HepG2 (cell line): ENCODE data around the gene ARMH1. TPM values are rescaled to one million over a fixed set of nuclear protein-coding genes. Genes with fewer than 3 reads are reported as not detected.
A peak's percentile ranks its signal among the peaks of the same experiment; 100 is the strongest.

Source experiments
- HHEX ChIP-seq: IDR thresholded peaks from 2 replicates; pipeline ENCODE4 v1.6.1; 2016; ENCODE audit warnings: control low read depth
- HMGXB3 ChIP-seq: sonication (generic); formaldehyde crosslinking; IDR thresholded peaks from 2 replicates; pipeline ENCODE4 v1.4.0; 2020; ENCODE audit warnings: missing genetic modification reagents, borderline replicate concordance
- PPARG ChIP-seq: conservative IDR thresholded peaks from 2 replicates; pipeline ENCODE4 v1.6.1; 2016; ENCODE audit warnings: missing biosample characterization, missing genetic modification reagents
- RXRB ChIP-seq: IDR thresholded peaks from 2 replicates; pipeline ENCODE4 v1.6.1; 2016; ENCODE audit warnings: borderline replicate concordance, missing genetic modification reagents, missing compliant biosample characterization
- SALL2 ChIP-seq: sonication (generic); formaldehyde crosslinking; IDR thresholded peaks from 2 replicates; pipeline ENCODE4 v1.8.1; 2023; ENCODE audit warnings: mild to moderate bottlenecking, missing genetic modification reagents, inconsistent platforms
- TFDP2 ChIP-seq: sonication (generic); formaldehyde crosslinking; IDR thresholded peaks from 2 replicates; pipeline ENCODE4 v1.4.0; 2020; ENCODE audit warnings: missing genetic modification reagents
- ZKSCAN5 ChIP-seq: sonication (generic); formaldehyde crosslinking; IDR thresholded peaks from 2 replicates; pipeline ENCODE4 v1.5.1; 2020; ENCODE audit warnings: mild to moderate bottlenecking, missing genetic modification reagents
- ZNF318 ChIP-seq: sonication (generic); formaldehyde crosslinking; IDR thresholded peaks from 2 replicates; pipeline ENCODE4 v1.4.0; 2020; ENCODE audit warnings: mild to moderate bottlenecking, missing genetic modification reagents
- ZNF607 ChIP-seq: sonication (generic); formaldehyde crosslinking; IDR thresholded peaks from 2 replicates; pipeline ENCODE4 v1.5.1; 2020; ENCODE audit warnings: missing genetic modification reagents, mild to moderate bottlenecking, borderline replicate concordance
- ZNF761 ChIP-seq: sonication (generic); formaldehyde crosslinking; conservative IDR thresholded peaks from 2 replicates; pipeline ENCODE4 v1.4.0; 2020; ENCODE audit warnings: mild to moderate bottlenecking, missing genetic modification reagents
- ZNF766 ChIP-seq: sonication (generic); formaldehyde crosslinking; IDR thresholded peaks from 2 replicates; pipeline ENCODE4 v1.5.0; 2020; ENCODE audit warnings: missing genetic modification reagents, borderline replicate concordance
- ZNF782 ChIP-seq: sonication (generic); formaldehyde crosslinking; IDR thresholded peaks from 2 replicates; pipeline ENCODE4 v1.4.0; 2020; ENCODE audit warnings: missing genetic modification reagents, mild to moderate bottlenecking, borderline replicate concordance
- ZNF891 ChIP-seq: sonication (generic); formaldehyde crosslinking; IDR thresholded peaks from 2 replicates; pipeline ENCODE4 v1.5.0; 2020; ENCODE audit warnings: mild to moderate bottlenecking, missing genetic modification reagents
- polyA plus RNA-seq, 8 experiments: library from polyadenylated mRNA; depleted of rRNA in 3 of 8; stranded (reverse) in 7 of 8; unstranded in 1 of 8; fragments of >200 nt; fragmentation: Illumina TruSeq in 4 of 8; extraction: Trizol in 4 of 8; gene quantifications; 2 replicates each; pipeline versions ENCODE4 v1.2.1 to v1.2.3, GENCODE V29; 2011 to 2016; ENCODE audit warnings: low read depth in 4 of 8, missing spikeins in 1 of 8, mixed read lengths in 1 of 8; ENCODE audit not compliant: insufficient read depth in 1 of 8
- total RNA-seq, 5 experiments: library from RNA; depleted of rRNA; stranded (reverse); fragments of >200 nt; fragmentation: Illumina TruSeq; extraction: Trizol; gene quantifications; 2 replicates each; pipeline ENCODE4 v1.2.3, GENCODE V29; 2016; ENCODE audit warnings: low read depth in 1 of 5

Gene ARMH1
- total and polyA plus RNA-seq, 2 of the 13 experiments (the other 11 are each of a cell fraction or from before 2014, with no cell fraction given), result 0.69 TPM; not detected in 1

- TF ChIP-seq ZNF782 (CRISPR knock-in tag) (no peak), SALL2 (no peak), HHEX (CRISPR knock-in tag) (no peak), PPARG (CRISPR knock-in tag) (peak; percentile 99), ZKSCAN5 (CRISPR knock-in tag) (no peak), ZNF761 (CRISPR knock-in tag) (peak; percentile 85), ZNF766 (CRISPR knock-in tag) (peak; percentile 52; the same call in 1 of the 2 replicates), ZNF891 (CRISPR knock-in tag) (peak; percentile 36; the same call in 1 of the 2 replicates), TFDP2 (CRISPR knock-in tag) (0 out of 2 replicates have a peak, but pooled peaks have one; percentile 40), ZNF318 (CRISPR knock-in tag) (no peak), HMGXB3 (CRISPR knock-in tag) (peak; percentile 87; the same call in 1 of the 2 replicates), ZNF607 (CRISPR knock-in tag) (no peak), RXRB (peak; percentile 93)
These were observed at the start of gene ARMH1, which contains the start of gene TMEM53 (continued) for GRCh38 chr1:44674113-44675000.
